ENCODE data around the gene NUAK2. TPM values are rescaled to one million over a fixed set of nuclear protein-coding genes. Genes with fewer than 3 reads are reported as not detected.

NUAK2 gene
- total and polyA plus RNA-seq, 4 donors = 1.3 to 2.4 (median 2.1) TPM

DNA sequence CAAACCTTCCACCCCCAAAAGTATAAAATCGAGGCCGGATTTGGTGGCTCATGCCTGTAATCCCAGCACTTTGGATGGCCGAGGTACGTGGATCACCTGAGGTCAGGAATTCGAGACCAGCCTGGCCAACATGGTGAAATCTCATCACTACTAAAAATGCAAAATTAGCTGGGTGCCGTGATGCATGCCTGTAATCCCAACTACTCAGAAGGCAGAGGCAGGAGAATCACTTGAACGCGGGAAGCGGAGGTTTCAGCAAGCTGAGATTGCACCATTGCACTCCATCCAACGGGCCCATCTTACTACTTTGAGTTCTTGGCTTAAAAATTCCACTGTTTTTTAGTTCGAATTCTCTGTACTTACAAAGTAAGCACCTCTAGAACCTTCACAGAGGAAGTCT lies 24.2 kb upstream of the NUAK2 start:
- Histone ChIP-seq H3K9ac (ENCODE audit: low read depth in 1 of 2, low read length in 2 of 2) (no peak overlapping the region), H3K36me3 (ENCODE audit: control insufficient read depth in 4 of 4, insufficient read depth in 3 of 4, low read depth in 1 of 4, low read length in 3 of 4) (no peaks in the 10 kb centered on the region), H3K4me1 (ENCODE audit: control insufficient read depth in 4 of 4, insufficient read depth in 4 of 4, low read length in 3 of 4) (peaks cover 3 to 10% (median 8%) of the 10 kb centered on the region in 4 donors), H3K4me3 (ENCODE audit: low read depth in 1 of 3, low read length in 3 of 3) (no peak overlapping the region), H3K27ac (ENCODE audit: low read depth in 1 of 2, low read length in 2 of 2) (no peak overlapping the region), H3K27me3 (ENCODE audit: control insufficient read depth in 4 of 4, insufficient read depth in 4 of 4, low read length in 3 of 4) (peaks cover 3 to 19% (median 12%) of the 10 kb centered on the region in 4 donors), H3K9me3 (ENCODE audit: control insufficient read depth in 4 of 4, low read length in 3 of 4) (no peaks in the 10 kb centered on the region)
- 87% methylated on average over 11 of the region's 11 CpGs for WGBS
- TF ChIP-seq EGR1 (IDR thresholded peaks at IDR 0.05; ENCODE audit: low read depth in 2 of 2) (no peak), NR2F2 (IDR thresholded peaks at IDR 0.05) (no peak), RAD21 (IDR thresholded peaks at IDR 0.05) (no peak), YY1 (IDR thresholded peaks at IDR 0.05) (no peak), GABPA (IDR thresholded peaks at IDR 0.05 in 1 of 2, conservative IDR thresholded peaks at IDR 0.05 in 1 of 2) (no peak), FOXA2 (IDR thresholded peaks at IDR 0.05) (no peak)
- TF ChIP-seq, protein P1, sequence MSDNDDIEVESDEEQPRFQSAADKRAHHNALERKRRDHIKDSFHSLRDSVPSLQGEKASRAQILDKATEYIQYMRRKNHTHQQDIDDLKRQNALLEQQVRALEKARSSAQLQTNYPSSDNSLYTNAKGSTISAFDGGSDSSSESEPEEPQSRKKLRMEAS (IDR thresholded peaks at IDR 0.05) = no peak
- no peak for DNase-seq (ENCODE audit: low spot score)

DNA sequence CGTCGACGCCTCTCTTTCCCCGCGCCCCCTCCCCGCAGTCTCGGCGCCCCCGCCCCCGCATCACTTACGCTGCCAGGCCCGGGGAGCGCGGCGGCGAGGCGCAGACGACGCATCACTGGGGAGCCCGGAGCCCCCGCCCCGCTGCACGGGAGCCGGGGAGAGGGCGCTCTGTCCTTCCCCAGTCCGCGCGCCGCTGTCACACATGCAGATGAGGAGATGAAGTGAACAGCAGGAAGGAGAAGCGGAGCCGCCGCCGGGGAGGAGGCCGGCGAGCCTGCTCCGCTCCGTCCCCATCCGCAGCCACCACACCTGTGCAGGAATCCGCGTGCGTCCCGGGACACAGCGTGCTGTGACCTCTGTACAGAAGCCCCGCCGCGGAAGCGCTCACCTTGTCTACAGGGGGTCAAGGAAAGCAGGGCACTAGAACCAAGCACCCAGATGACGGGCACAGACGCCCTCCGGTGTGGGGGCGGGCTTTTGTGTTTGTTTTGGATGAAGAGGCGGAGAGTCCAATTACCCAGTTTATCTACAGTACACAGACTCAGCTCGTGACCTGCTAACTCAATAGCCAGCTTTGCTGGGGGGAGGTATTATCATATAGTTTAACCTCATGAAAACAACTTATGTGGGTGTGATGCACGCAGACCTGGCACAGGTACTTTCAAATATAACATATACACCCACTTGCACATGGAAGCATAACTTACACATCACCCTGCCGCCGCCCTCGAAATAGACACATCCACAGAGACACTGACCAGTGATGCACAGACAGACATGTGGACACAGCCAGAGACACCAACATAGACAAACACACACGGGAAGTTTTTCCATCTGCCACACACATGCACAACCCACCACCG lies 22.8 kb upstream of the NUAK2 start:
- Histone ChIP-seq H3K36me3 (ENCODE audit: control insufficient read depth in 4 of 4, insufficient read depth in 3 of 4, low read depth in 1 of 4, low read length in 3 of 4) (no peaks in the 10 kb centered on the region), H3K4me1 (ENCODE audit: control insufficient read depth in 4 of 4, insufficient read depth in 4 of 4, low read length in 3 of 4) (peaks cover 3 to 10% (median 8%) of the 10 kb centered on the region in 4 donors), H3K9me3 (ENCODE audit: control insufficient read depth in 4 of 4, low read length in 3 of 4) (no peaks in the 10 kb centered on the region), H3K4me3 (ENCODE audit: low read depth in 1 of 3, low read length in 3 of 3) (peak overlapping the region in 1 of 3 donors; percentile 20), H3K27ac (ENCODE audit: low read depth in 1 of 2, low read length in 2 of 2) (no peak overlapping the region), H3K9ac (ENCODE audit: low read depth in 1 of 2, low read length in 2 of 2) (no peak overlapping the region), H3K27me3 (ENCODE audit: control insufficient read depth in 4 of 4, insufficient read depth in 4 of 4, low read length in 3 of 4) (peaks cover 3 to 19% (median 12%) of the 10 kb centered on the region in 4 donors)
- WGBS = 9% methylated on average over 59 of the region's 59 CpGs
- no peak for DNase-seq (ENCODE audit: low spot score)
- TF ChIP-seq HNF4G (IDR thresholded peaks at IDR 0.05) (no peak), EGR1 (IDR thresholded peaks at IDR 0.05; ENCODE audit: low read depth in 2 of 2) (peak in 1 of 2 donors; percentile 26)

DNA sequence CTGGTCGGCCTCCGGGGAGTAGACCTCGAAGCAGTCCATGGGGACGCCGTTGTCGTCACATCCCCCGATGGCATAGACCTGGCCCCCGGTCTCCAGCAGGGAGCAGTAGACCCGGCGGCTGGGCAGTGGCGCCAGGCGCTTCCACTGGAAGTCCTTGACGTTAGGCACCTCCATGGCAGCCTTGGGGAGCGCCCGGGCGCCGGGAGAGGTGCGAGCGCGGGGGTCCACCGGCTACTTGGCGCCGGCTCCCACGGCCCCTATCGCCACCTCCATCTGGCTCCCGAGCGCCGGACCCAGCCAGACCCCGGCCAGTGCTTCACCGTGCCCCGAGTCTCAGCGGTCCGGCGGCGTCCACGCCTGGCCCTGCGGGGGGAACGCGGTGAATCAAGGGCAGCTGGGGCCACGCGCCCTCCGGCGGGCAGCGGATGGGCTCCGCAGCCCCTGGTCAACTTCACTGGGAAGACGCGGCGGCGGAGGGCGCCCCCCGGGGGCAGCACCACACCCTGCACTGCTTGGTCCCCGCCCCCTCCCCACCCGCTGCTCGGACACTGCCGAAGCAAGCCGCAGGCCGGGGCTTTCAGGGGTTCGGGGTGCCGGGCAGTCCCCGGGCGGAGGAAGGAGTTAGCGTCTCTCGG lies 22.0 kb upstream of the NUAK2 start:
- no peak overlapping the region for H3K27ac ChIP-seq (ENCODE audit: low read depth in 1 of 2, low read length in 2 of 2)

More for the DNA sequence above, 22.0 kb upstream of the NUAK2 start:
- Histone ChIP-seq H3K9ac (ENCODE audit: low read depth in 1 of 2, low read length in 2 of 2) (no peak overlapping the region), H3K4me1 (ENCODE audit: control insufficient read depth in 4 of 4, insufficient read depth in 4 of 4, low read length in 3 of 4) (peaks cover 3 to 10% (median 8%) of the 10 kb centered on the region in 4 donors), H3K36me3 (ENCODE audit: control insufficient read depth in 4 of 4, insufficient read depth in 3 of 4, low read depth in 1 of 4, low read length in 3 of 4) (no peaks in the 10 kb centered on the region), H3K9me3 (ENCODE audit: control insufficient read depth in 4 of 4, low read length in 3 of 4) (no peaks in the 10 kb centered on the region), H3K4me3 (ENCODE audit: low read depth in 1 of 3, low read length in 3 of 3) (peak overlapping the region in 1 of 3 donors; percentile 20), H3K27me3 (ENCODE audit: control insufficient read depth in 4 of 4, insufficient read depth in 4 of 4, low read length in 3 of 4) (peaks cover 3 to 19% (median 12%) of the 10 kb centered on the region in 4 donors)
- no peak for DNase-seq (ENCODE audit: low spot score)
- WGBS = 8% methylated on average over 63 of the region's 63 CpGs
- TF ChIP-seq SP1 (IDR thresholded peaks at IDR 0.05) (no peak), YY1 (IDR thresholded peaks at IDR 0.05) (no peak), EGR1 (IDR thresholded peaks at IDR 0.05; ENCODE audit: low read depth in 2 of 2) (no peak), TAF1 (conservative IDR thresholded peaks at IDR 0.05) (no peak), FOXA2 (IDR thresholded peaks at IDR 0.05) (no peak), NR2F2 (IDR thresholded peaks at IDR 0.05) (no peak), RAD21 (IDR thresholded peaks at IDR 0.05) (no peak), FOXA1 (IDR thresholded peaks at IDR 0.05) (no peak), HNF4A (conservative IDR thresholded peaks at IDR 0.05) (no peak), HNF4G (IDR thresholded peaks at IDR 0.05) (no peak), RXRA (IDR thresholded peaks at IDR 0.05) (no peak)
- TF ChIP-seq, protein P2, sequence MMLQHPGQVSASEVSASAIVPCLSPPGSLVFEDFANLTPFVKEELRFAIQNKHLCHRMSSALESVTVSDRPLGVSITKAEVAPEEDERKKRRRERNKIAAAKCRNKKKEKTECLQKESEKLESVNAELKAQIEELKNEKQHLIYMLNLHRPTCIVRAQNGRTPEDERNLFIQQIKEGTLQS (IDR thresholded peaks at IDR 0.05) = no peak
- TF ChIP-seq, protein P3, sequence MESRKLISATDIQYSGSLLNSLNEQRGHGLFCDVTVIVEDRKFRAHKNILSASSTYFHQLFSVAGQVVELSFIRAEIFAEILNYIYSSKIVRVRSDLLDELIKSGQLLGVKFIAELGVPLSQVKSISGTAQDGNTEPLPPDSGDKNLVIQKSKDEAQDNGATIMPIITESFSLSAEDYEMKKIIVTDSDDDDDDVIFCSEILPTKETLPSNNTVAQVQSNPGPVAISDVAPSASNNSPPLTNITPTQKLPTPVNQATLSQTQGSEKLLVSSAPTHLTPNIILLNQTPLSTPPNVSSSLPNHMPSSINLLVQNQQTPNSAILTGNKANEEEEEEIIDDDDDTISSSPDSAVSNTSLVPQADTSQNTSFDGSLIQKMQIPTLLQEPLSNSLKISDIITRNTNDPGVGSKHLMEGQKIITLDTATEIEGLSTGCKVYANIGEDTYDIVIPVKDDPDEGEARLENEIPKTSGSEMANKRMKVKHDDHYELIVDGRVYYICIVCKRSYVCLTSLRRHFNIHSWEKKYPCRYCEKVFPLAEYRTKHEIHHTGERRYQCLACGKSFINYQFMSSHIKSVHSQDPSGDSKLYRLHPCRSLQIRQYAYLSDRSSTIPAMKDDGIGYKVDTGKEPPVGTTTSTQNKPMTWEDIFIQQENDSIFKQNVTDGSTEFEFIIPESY (IDR thresholded peaks at IDR 0.05) = no peak
- TF ChIP-seq, protein P1 (IDR thresholded peaks at IDR 0.05) = no peak
- TF ChIP-seq, protein P4, sequence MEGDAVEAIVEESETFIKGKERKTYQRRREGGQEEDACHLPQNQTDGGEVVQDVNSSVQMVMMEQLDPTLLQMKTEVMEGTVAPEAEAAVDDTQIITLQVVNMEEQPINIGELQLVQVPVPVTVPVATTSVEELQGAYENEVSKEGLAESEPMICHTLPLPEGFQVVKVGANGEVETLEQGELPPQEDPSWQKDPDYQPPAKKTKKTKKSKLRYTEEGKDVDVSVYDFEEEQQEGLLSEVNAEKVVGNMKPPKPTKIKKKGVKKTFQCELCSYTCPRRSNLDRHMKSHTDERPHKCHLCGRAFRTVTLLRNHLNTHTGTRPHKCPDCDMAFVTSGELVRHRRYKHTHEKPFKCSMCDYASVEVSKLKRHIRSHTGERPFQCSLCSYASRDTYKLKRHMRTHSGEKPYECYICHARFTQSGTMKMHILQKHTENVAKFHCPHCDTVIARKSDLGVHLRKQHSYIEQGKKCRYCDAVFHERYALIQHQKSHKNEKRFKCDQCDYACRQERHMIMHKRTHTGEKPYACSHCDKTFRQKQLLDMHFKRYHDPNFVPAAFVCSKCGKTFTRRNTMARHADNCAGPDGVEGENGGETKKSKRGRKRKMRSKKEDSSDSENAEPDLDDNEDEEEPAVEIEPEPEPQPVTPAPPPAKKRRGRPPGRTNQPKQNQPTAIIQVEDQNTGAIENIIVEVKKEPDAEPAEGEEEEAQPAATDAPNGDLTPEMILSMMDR (IDR thresholded peaks at IDR 0.05; ENCODE audit: low read depth, low read length, missing input control) = no peak
- TF ChIP-seq, protein P5, sequence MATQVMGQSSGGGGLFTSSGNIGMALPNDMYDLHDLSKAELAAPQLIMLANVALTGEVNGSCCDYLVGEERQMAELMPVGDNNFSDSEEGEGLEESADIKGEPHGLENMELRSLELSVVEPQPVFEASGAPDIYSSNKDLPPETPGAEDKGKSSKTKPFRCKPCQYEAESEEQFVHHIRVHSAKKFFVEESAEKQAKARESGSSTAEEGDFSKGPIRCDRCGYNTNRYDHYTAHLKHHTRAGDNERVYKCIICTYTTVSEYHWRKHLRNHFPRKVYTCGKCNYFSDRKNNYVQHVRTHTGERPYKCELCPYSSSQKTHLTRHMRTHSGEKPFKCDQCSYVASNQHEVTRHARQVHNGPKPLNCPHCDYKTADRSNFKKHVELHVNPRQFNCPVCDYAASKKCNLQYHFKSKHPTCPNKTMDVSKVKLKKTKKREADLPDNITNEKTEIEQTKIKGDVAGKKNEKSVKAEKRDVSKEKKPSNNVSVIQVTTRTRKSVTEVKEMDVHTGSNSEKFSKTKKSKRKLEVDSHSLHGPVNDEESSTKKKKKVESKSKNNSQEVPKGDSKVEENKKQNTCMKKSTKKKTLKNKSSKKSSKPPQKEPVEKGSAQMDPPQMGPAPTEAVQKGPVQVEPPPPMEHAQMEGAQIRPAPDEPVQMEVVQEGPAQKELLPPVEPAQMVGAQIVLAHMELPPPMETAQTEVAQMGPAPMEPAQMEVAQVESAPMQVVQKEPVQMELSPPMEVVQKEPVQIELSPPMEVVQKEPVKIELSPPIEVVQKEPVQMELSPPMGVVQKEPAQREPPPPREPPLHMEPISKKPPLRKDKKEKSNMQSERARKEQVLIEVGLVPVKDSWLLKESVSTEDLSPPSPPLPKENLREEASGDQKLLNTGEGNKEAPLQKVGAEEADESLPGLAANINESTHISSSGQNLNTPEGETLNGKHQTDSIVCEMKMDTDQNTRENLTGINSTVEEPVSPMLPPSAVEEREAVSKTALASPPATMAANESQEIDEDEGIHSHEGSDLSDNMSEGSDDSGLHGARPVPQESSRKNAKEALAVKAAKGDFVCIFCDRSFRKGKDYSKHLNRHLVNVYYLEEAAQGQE (IDR thresholded peaks at IDR 0.05) = no peak
